Heart left ventricle (tissue), 16 donors: ENCODE measurements around the gene SLX4IP. TPM values are rescaled to one million over a fixed set of nuclear protein-coding genes. Genes with fewer than 3 reads are reported as not detected.

Experiments
- ATAC-seq, 4 donors: fragments of 200-7000 bp; cut with Tn5 transposase; one replicate each; pipeline ENCODE4 v1.9.1; 2020 to 2022; ENCODE audit warnings: moderate library complexity in 4 of 4, mild to moderate bottlenecking in 3 of 4, moderate number of reproducible peaks in 1 of 4
- DNase-seq, 5 donors: peaks; one replicate each; pipeline ENCODE4 v3.0.0-alpha.2; 2020
- H3K27ac ChIP-seq, 12 donors: fragments of 200-600 bp; sonication (generic) in 4 of 12; one replicate each; pipeline versions ENCODE4 v1.5.0 to v1.8.0; 2016 to 2022; ENCODE audit warnings: mild to moderate bottlenecking in 2 of 12
- H3K27me3 ChIP-seq, 9 donors: fragments of 200-600 bp; sonication (generic) in 2 of 9; one replicate each; pipeline versions ENCODE4 v1.5.1 to v1.8.0; 2016 to 2022; ENCODE audit warnings: mild to moderate bottlenecking in 3 of 9
- H3K36me3 ChIP-seq, 9 donors: fragments of 200-600 bp; sonication (generic) in 2 of 9; one replicate each; pipeline versions ENCODE4 v1.5.0 to v1.8.0; 2018 to 2022; ENCODE audit warnings: mild to moderate bottlenecking in 2 of 9
- H3K4me1 ChIP-seq, 12 donors: fragments of 200-600 bp; sonication (generic) in 4 of 12; one replicate each; pipeline versions ENCODE4 v1.5.0 to v1.8.0; 2016 to 2022; ENCODE audit warnings: mild to moderate bottlenecking in 3 of 12
- H3K4me3 ChIP-seq, 12 donors: fragments of 200-600 bp; sonication (generic) in 4 of 12; one replicate each; pipeline versions ENCODE4 v1.5.0 to v1.8.0; 2017 to 2022; ENCODE audit warnings: mild to moderate bottlenecking in 9 of 12, moderate library complexity in 4 of 12
- H3K9me3 ChIP-seq, 12 donors: fragments of 200-600 bp; sonication (generic) in 4 of 12; one replicate each; pipeline versions ENCODE4 v1.5.0 to v1.8.0; 2016 to 2022; ENCODE audit warnings: mild to moderate bottlenecking in 1 of 12
- CTCF ChIP-seq, 12 donors: fragments of 200-600 bp; sonication (generic) in 4 of 12; IDR thresholded peaks; one replicate each; pipeline versions ENCODE4 v1.5.0 to v1.8.0; 2018 to 2022; ENCODE audit warnings: antibody characterized with exemption in 12 of 12, mild to moderate bottlenecking in 5 of 12
- POLR2A ChIP-seq, 2 donors: fragments of 450-650 bp; IDR thresholded peaks; one replicate each; pipeline ENCODE4 v1.6.1; 2017; ENCODE audit warnings: antibody characterized with exemption in 2 of 2, mild to moderate bottlenecking in 2 of 2, moderate library complexity in 2 of 2
- WGBS, 4 donors: extraction: QIAGEN DNeasy Blood & Tissue Kit in 2 of 4; methylation state at CpG; one replicate each; pipeline versions ENCODE4 v1.1.5 to v1.1.7; 2013 to 2018; 5-methylcytosine and 5-hydroxymethylcytosine counted together
- intact Hi-C, 10 donors: fragments of 100-400 bp; cut with DNase I; formaldehyde crosslinking; loops; one replicate each; pipeline versions ENCODE4 v1.11.1 to v1.14.2; 2022
- polyA plus RNA-seq, 2 donors: library from polyadenylated mRNA; stranded (reverse); fragments of 200-250 nt; gene quantifications; one replicate each; pipeline ENCODE4 v1.2.3, GENCODE V29; 2013
- total RNA-seq, 9 donors: library from RNA; depleted of rRNA in 2 of 9; stranded (reverse); fragments of >200 nt in 2 of 9; fragmentation: NEBNext Ultra II Directional in 3 of 9; extraction: Animal tissue kit (Norgen Biotek cat#: 25700) in 3 of 9; gene quantifications; one replicate each; pipeline versions ENCODE4 v1.1.0 to v1.2.4, GENCODE V29; 2016 to 2023
- donor health status: ischemic (EF 13 %, LVEDD 7.1; RV severe dilation, severe dysfunction).
- donor health status: healthy with polysubstance abuse.
- donor health status: DM: no; HTN: yes; CAD: no.
- donor health status: DM: no; HTN: no; CAD: no.
- donor health status: ischemic (EF 25% LVEDD 6.9; RV normal size, moderate dysfunction).
- donor health status: ischemic (EF 25% LVEDD 5.7; RV mildly dilated, moderate dysfunction).
- donor health status: healthy.
- donor health status: DM: yes; HTN: yes; CAD: no.
- donor health status: ischemic (EF 35%, LVEDD 5.7; RV mildly dilated, moderate dysfunction).
- donor health status: nonischemic (EF 11% LVEDD 7.7; RV severe dilation, severe dysfunction).
- donor health status: DM: yes; HTN: yes; CAD: no.
- donor health status: PGD.
- donor health status: ischemic (EF 29% LVEDD 5.4; RV normal size, mild dysfunction).
- donor health status: nonischemic (EF 23%, LVEDD 6.1; RV moderate dilation, normal function).

SLX4IP gene
- total and polyA plus RNA-seq, 11 donors: 1.1 to 4.3 (median 2.4) TPM

DNA sequence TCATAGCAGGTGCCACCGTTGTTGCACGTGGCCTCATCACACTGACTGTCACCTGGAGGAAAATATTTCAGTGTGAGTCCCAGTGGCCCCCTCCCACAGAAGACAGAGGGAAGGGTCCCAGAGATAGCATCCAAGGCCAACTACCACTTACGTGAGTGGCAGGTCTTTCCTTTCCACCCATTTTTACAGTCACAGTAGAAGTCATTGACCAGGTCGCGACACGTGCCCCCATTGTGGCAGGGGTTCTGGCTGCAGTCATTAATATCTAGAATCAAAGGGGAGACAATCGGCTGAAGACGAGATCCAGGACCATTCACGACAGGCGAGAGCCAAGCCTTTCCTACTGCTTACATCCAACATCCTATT is 210.1 kb downstream of the SLX4IP start:
- no peak for TF ChIP-seq POLR2A (IDR thresholded peaks at IDR 0.05)
- no peak for TF ChIP-seq CTCF (IDR thresholded peaks at IDR 0.05)
- Histone ChIP-seq H3K9me3 (no peaks in the 10 kb centered on the region), H3K36me3 (peaks cover 0 to 100% (median 99%) of the 10 kb centered on the region in 9 donors), H3K4me1 (peaks cover 0 to 68% (median 10%) of the 10 kb centered on the region in 12 donors), H3K27ac (peak overlapping the region in 1 of 12 donors; percentile 16), H3K4me3 (no peak overlapping the region), H3K27me3 (no peaks in the 10 kb centered on the region)
- ATAC-seq (no peak), DNase-seq (no peak)
- 81 to 89% (median 85%) methylated on average over 8 to 10 of the region's 10 CpGs for WGBS, 4 donors
- intact Hi-C loops: no loop called here

- Histone ChIP-seq H3K27me3 (no peaks in the 10 kb centered on the region), H3K27ac (peak overlapping the region in 1 of 12 donors; percentile 21)
- 77 to 85% (median 79%) methylated on average over 4 of the region's 4 CpGs for WGBS, 4 donors
These were observed 210.9 kb downstream of the SLX4IP start for GRCh38 chr20:10646006-10646405.

DNA sequence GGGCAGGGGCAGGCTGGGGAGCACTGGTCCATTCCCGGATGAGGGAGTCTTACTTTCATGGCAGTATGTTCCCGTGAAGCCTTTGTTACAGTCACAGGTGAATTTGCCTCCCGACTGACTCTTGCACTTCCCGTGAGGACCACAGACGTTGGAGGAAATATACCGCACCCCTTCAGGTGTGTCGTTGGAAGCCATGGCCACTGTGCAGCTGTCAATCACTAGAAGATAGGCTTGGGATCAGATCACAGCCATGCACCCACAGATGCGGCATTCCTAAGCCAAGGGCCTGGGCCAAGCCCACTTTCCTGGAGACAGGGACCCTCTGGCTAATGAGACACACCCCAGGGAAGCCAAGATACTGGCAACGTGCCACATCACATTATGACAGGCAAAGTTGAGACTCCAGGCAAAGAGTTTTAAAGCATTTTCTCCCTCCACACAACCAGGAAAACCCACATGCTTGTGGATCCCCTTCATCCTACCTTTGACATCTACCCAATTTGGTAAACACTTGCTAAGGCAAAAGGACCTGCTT is 211.8 kb downstream of the SLX4IP start:
- peak overlapping the region in 2 of 12 donors; percentile 4 to 15 for H3K27ac ChIP-seq
- WGBS, 4 donors: 79 to 89% (median 81%) methylated on average over 9 of the region's 9 CpGs

More at GRCh38 chr20:10646006-10646405, 210.9 kb downstream of the SLX4IP start:
- H3K36me3 ChIP-seq: peaks cover 0 to 100% (median 99%) of the 10 kb centered on the region in 9 donors
- ATAC-seq (no peak), DNase-seq (no peak)
- TF ChIP-seq CTCF (IDR thresholded peaks at IDR 0.05) (no peak), POLR2A (IDR thresholded peaks at IDR 0.05) (no peak)
- intact Hi-C loops: no loop called here
- peaks cover 0 to 68% (median 13%) of the 10 kb centered on the region in 12 donors for H3K4me1 ChIP-seq
- H3K9me3 ChIP-seq: no peaks in the 10 kb centered on the region
- H3K4me3 ChIP-seq: no peak overlapping the region

GRCh38 chr20:10647471-10647870 is 212.4 kb downstream of the SLX4IP start:
- H3K27ac ChIP-seq: peak overlapping the region in 6 of 12 donors; percentile 4 to 41 (median 20)
- intact Hi-C loops: no loop called here
- H3K4me3 ChIP-seq: no peak overlapping the region
- 61 to 71% (median 67%) methylated on average over 9 of the region's 9 CpGs for WGBS, 4 donors
- H3K9me3 ChIP-seq: no peaks in the 10 kb centered on the region
- peaks cover 0 to 77% (median 26%) of the 10 kb centered on the region in 12 donors for H3K4me1 ChIP-seq
- H3K27me3 ChIP-seq: no peaks in the 10 kb centered on the region
- TF ChIP-seq POLR2A (IDR thresholded peaks at IDR 0.05) (no peak), CTCF (IDR thresholded peaks at IDR 0.05) (peak in 6 of 12 donors; percentile 14 to 44 (median 32))
- peaks cover 0 to 100% (median 98%) of the 10 kb centered on the region in 9 donors for H3K36me3 ChIP-seq
- ATAC-seq: no peak
- DNase-seq: no peak

More for the DNA sequence above, 211.8 kb downstream of the SLX4IP start:
- Histone ChIP-seq H3K4me1 (peaks cover 0 to 72% (median 20%) of the 10 kb centered on the region in 12 donors), H3K27me3 (no peaks in the 10 kb centered on the region), H3K9me3 (no peaks in the 10 kb centered on the region), H3K36me3 (peaks cover 0 to 100% (median 98%) of the 10 kb centered on the region in 9 donors), H3K4me3 (no peak overlapping the region)
- TF ChIP-seq POLR2A (IDR thresholded peaks at IDR 0.05) (no peak), CTCF (IDR thresholded peaks at IDR 0.05) (no peak)
- ATAC-seq (no peak), DNase-seq (no peak)
- intact Hi-C loops: no loop called here
